ENCODE measurements around the gene SLC4A11.

Gene SLC4A11

DNA sequence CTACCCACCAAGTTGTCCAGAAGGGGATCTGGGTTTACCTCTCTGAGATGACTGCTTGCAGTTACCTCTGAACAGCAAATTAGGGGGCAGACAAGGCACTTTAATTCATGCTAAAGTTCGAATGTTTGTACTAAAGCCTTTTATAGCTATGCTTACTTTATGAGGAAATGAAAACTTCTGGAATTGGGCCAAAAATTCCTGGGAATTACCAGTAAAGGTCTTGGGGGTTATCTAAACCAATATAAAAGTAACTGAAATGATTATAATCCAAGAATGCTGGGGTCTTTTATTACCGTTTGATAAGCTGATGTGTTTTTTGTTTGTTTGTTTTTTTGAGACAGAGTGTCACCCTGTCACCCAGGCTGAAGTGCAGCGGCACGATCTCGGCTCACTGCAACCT is 57.7 kb downstream of the SLC4A11 start:
- H3K4me3 ChIP-seq (ENCODE audit: low read depth, low read length) = no peak overlapping the region
- no peak for DNase-seq (ENCODE audit: low read depth)
- TF ChIP-seq CTCF (IDR thresholded peaks at IDR 0.05; ENCODE audit: low read depth, low read length, missing control alignments) = no peak

GRCh38 chr20:3180319-3180718 is 58.7 kb downstream of the SLC4A11 start:
- no peak overlapping the region for H3K4me3 ChIP-seq (ENCODE audit: low read depth, low read length)
- TF ChIP-seq CTCF (IDR thresholded peaks at IDR 0.05; ENCODE audit: low read depth, low read length, missing control alignments) = no peak
- no peak for DNase-seq (ENCODE audit: low read depth)

GRCh38 chr20:3177746-3178485 is 61.1 kb downstream of the SLC4A11 start:
- DNase-seq (ENCODE audit: low read depth) = no peak
- TF ChIP-seq CTCF (IDR thresholded peaks at IDR 0.05; ENCODE audit: low read depth, low read length, missing control alignments) = no peak

More at GRCh38 chr20:3177746-3178485, 61.1 kb downstream of the SLC4A11 start:
- no peak overlapping the region for H3K4me3 ChIP-seq (ENCODE audit: low read depth, low read length)

Data from GM12864 (cell line).